ENCODE results near the gene PROC. TPM values are rescaled to one million over a fixed set of nuclear protein-coding genes. Genes with fewer than 3 reads are reported as not detected.
A peak's percentile ranks its signal among the peaks of the same experiment; 100 is the strongest.

PROC gene
- total and polyA plus RNA-seq, 2 donors (not counting 1 experiment from before 2014, with no cell fraction given): not detected

- peak; percentile 90 to 93 for DNase-seq (ENCODE audit: low read depth in 2 of 2)
- peak overlapping the region; percentile 83 for H3K4me2 ChIP-seq (ENCODE audit: extremely low read depth, insufficient read depth, low read length)
- no peaks in the 10 kb centered on the region for H3K36me3 ChIP-seq (ENCODE audit: control insufficient read depth, insufficient read depth, low read length)
- no peaks in the 10 kb centered on the region for H3K9me3 ChIP-seq (ENCODE audit: control insufficient read depth, insufficient read depth, low read depth, low read length)
- no peaks in the 10 kb centered on the region for H3K27me3 ChIP-seq (ENCODE audit: control insufficient read depth, insufficient read depth, low read length)
- peak overlapping the region; percentile 50 to 96 (median 81) for H3K4me3 ChIP-seq (replicated peaks in 1 of 4; ENCODE audit: control extremely low read depth in 1 of 4, insufficient read depth in 1 of 4, low read depth in 3 of 4, low read length in 4 of 4)
- H2AFZ ChIP-seq (ENCODE audit: low read length): peak overlapping the region; percentile 25
- H4K20me1 ChIP-seq (ENCODE audit: control insufficient read depth, extremely low read depth, insufficient read depth, low read length): no peaks in the 10 kb centered on the region
- peak overlapping the region; percentile 97 for H3K27ac ChIP-seq (ENCODE audit: insufficient read depth, low read length)
- peaks cover 35% of the 10 kb centered on the region for H3K79me2 ChIP-seq (ENCODE audit: control insufficient read depth, insufficient read depth, low read length)
- H3K9ac ChIP-seq (ENCODE audit: insufficient read depth, low read length): peak overlapping the region; percentile 100
- TF ChIP-seq CTCF (conservative IDR thresholded peaks at IDR 0.05 in 1 of 2, IDR thresholded peaks at IDR 0.05 in 1 of 2; ENCODE audit: low read depth in 1 of 2, low read length in 2 of 2): no peak
- H3K4me1 ChIP-seq (ENCODE audit: control insufficient read depth, extremely low read depth, insufficient read depth, low read length): no peaks in the 10 kb centered on the region
These were observed 31.2 kb upstream of the PROC start for GRCh38 chr2:127386764-127387654.

GRCh38 chr2:127387655-127388422 lies 30.4 kb upstream of the PROC start, which contains the start of gene MAP3K2:
TSS of gene MAP3K2 (minus strand) at chr2:127387975. CDS start at chr2:127343129, 44,846 bp downstream.
- Histone ChIP-seq H3K79me2 (ENCODE audit: control insufficient read depth, insufficient read depth, low read length) (peaks cover 31% of the 10 kb centered on the region), H4K20me1 (ENCODE audit: control insufficient read depth, extremely low read depth, insufficient read depth, low read length) (no peaks in the 10 kb centered on the region), H3K4me1 (ENCODE audit: control insufficient read depth, extremely low read depth, insufficient read depth, low read length) (no peaks in the 10 kb centered on the region), H3K4me3 (replicated peaks in 1 of 4; ENCODE audit: control extremely low read depth in 1 of 4, insufficient read depth in 1 of 4, low read depth in 3 of 4, low read length in 4 of 4) (peak within 1 kb of the TSS; percentile 50 to 96 (median 81)), H3K4me2 (ENCODE audit: extremely low read depth, insufficient read depth, low read length) (peak within 1 kb of the TSS; percentile 92), H3K9ac (ENCODE audit: insufficient read depth, low read length) (peak within 1 kb of the TSS; percentile 100), H3K27me3 (ENCODE audit: control insufficient read depth, insufficient read depth, low read length) (no peaks in the 10 kb centered on the region), H3K36me3 (ENCODE audit: control insufficient read depth, insufficient read depth, low read length) (no peaks in the 10 kb centered on the region), H3K9me3 (ENCODE audit: control insufficient read depth, insufficient read depth, low read depth, low read length) (no peaks in the 10 kb centered on the region), H2AFZ (ENCODE audit: low read length) (peak within 1 kb of the TSS; percentile 84), H3K27ac (ENCODE audit: insufficient read depth, low read length) (peak within 1 kb of the TSS; percentile 97)
- peak; percentile 88 to 90 for DNase-seq (ENCODE audit: low read depth in 2 of 2)
- TF ChIP-seq EZH2 (IDR thresholded peaks at IDR 0.05; ENCODE audit: low read length, missing control alignments) (no peak), CTCF (conservative IDR thresholded peaks at IDR 0.05 in 1 of 2, IDR thresholded peaks at IDR 0.05 in 1 of 2; ENCODE audit: low read depth in 1 of 2, low read length in 2 of 2) (no peak)
